K562 (cell line): ENCODE results near the gene KRT39. TPM values are rescaled to one million over a fixed set of nuclear protein-coding genes. Genes with fewer than 3 reads are reported as not detected.

Source experiments
- ATAC-seq: fragments of 200-7000 bp; cut with Tn5 transposase; 3 replicates; pipeline ENCODE4 v1.9.1; 2020; ENCODE audit warnings: moderate library complexity
- BruUV-seq: library from RNA; stranded (reverse); fragments of 400-500 nt; replicated peaks from 2 replicates; lab custom pipeline; 2021; lab: Mats Ljungman, UMichigan
- CTCF ChIA-PET: fragments of 300-600 bp; formaldehyde crosslinking; extraction: SDS; loops from one replicate; lab custom pipeline; 2021; ENCODE audit warnings: low intra/inter-chr PET ratio; lab: Yijun Ruan, JAX
- POLR2A ChIA-PET: fragments of 300-600, 350-650 bp; sonication (Branson Sonifier 250); formaldehyde crosslinking; extraction: SDS; loops from one replicate; lab custom pipeline; 2021; ENCODE audit warnings: antibody characterized with exemption, inconsistent platforms; lab: Yijun Ruan, JAX
- DNase-seq, 4 experiments: peaks; one replicate each; pipeline versions ENCODE4 v3.0.0 to v3.0.0-alpha.2; 2011 to 2018; ENCODE audit warnings: low spot score in 3 of 4, mixed read lengths in 3 of 4; ENCODE audit errors: extremely low read depth in 1 of 4
- FAIRE-seq: peaks from 2 replicates; lab custom pipeline; 2011; peaks lifted over from hg19 to GRCh38; lab: Jason Lieb, UNC
- H2AFZ ChIP-seq: 2 replicates; pipeline ENCODE4 v1.6.0; 2011; ENCODE audit warnings: low read depth, low read length, control low read depth, inconsistent platforms
- H3K27ac ChIP-seq: fragments of 200-600 bp; 3 replicates; pipeline ENCODE4 v1.8.0; 2011; ENCODE audit warnings: low read depth, mild to moderate bottlenecking, control low read depth, inconsistent platforms, low read length, moderate library complexity, mixed read lengths; ENCODE audit errors: extremely low read depth
- H3K27me3 ChIP-seq, 2 experiments: fragments of 300-600 bp in 1 of 2; 2 replicates in 1 of 2; 3 replicates in 1 of 2; pipeline versions ENCODE4 v1.6.0 to v1.8.0; 2011; ENCODE audit warnings: inconsistent platforms in 2 of 2, low read length in 2 of 2, mild to moderate bottlenecking in 1 of 2, mixed read lengths in 1 of 2, moderate library complexity in 1 of 2; ENCODE audit not compliant: control insufficient read depth in 2 of 2, insufficient read depth in 2 of 2
- H3K36me3 ChIP-seq: fragments of 300-600 bp; 3 replicates; pipeline ENCODE4 v1.8.0; 2011; ENCODE audit warnings: mild to moderate bottlenecking, low read length, inconsistent platforms; ENCODE audit not compliant: control insufficient read depth, insufficient read depth
- H3K4me1 ChIP-seq, 2 experiments: fragments of 200-600 bp in 1 of 2; replicated peaks in 1 of 2; 2 replicates in 1 of 2; 3 replicates in 1 of 2; pipeline versions ENCODE4 v1.5.1 to v1.8.0; 2011; ENCODE audit warnings: inconsistent platforms in 2 of 2, low read length in 2 of 2, mild to moderate bottlenecking in 1 of 2, mixed read lengths in 1 of 2, moderate library complexity in 1 of 2; ENCODE audit not compliant: control insufficient read depth in 2 of 2, insufficient read depth in 2 of 2
- H3K4me2 ChIP-seq: 2 replicates; pipeline ENCODE4 v1.6.1; 2011; ENCODE audit warnings: low read length, control low read depth, inconsistent platforms, mixed read lengths; ENCODE audit not compliant: insufficient read depth
- H3K4me3 ChIP-seq: fragments of 200-600 bp; sonication (generic), shearing (Covaris generic); 2 replicates; pipeline ENCODE4 v1.5.1; 2016; ENCODE audit warnings: control low read depth, inconsistent platforms
- H3K79me2 ChIP-seq: fragments of 200-600 bp; 3 replicates; pipeline ENCODE4 v1.8.0; 2011; ENCODE audit warnings: low read length, inconsistent platforms; ENCODE audit not compliant: control insufficient read depth, insufficient read depth
- H3K9ac ChIP-seq, 2 experiments: 2 replicates each; pipeline versions ENCODE4 v1.6.0 to v1.6.1; 2011; ENCODE audit warnings: low read depth in 2 of 2, low read length in 2 of 2, control low read depth in 1 of 2, inconsistent platforms in 1 of 2, mild to moderate bottlenecking in 1 of 2, mixed read lengths in 1 of 2; ENCODE audit not compliant: insufficient read depth in 1 of 2
- H3K9me1 ChIP-seq: one replicate; pipeline ENCODE4 v1.6.0; 2011; ENCODE audit warnings: inconsistent platforms, mild to moderate bottlenecking, low read length, moderate library complexity; ENCODE audit not compliant: control insufficient read depth, insufficient read depth
- H3K9me3 ChIP-seq: replicated peaks from 2 replicates; pipeline ENCODE4 v1.5.1; 2011; ENCODE audit warnings: low read depth, low read length, inconsistent platforms; ENCODE audit not compliant: control insufficient read depth, insufficient read depth
- H4K20me1 ChIP-seq: replicated peaks from 2 replicates; pipeline ENCODE4 v1.6.1; 2011; ENCODE audit warnings: low read length, inconsistent platforms, mixed read lengths; ENCODE audit not compliant: control insufficient read depth, insufficient read depth
- CLOCK ChIP-seq: fragments of 250-450 bp; sonication (Bioruptor Pico); IDR thresholded peaks from 2 replicates; pipeline ENCODE4 v1.4.0; 2020; ENCODE audit warnings: mild to moderate bottlenecking, moderate library complexity, borderline replicate concordance
- ETS1 ChIP-seq: conservative IDR thresholded peaks from 2 replicates; pipeline ENCODE4 v1.6.1; 2011; ENCODE audit warnings: low read depth, mild to moderate bottlenecking, low read length; ENCODE audit not compliant: control insufficient read depth
- FOSL1 ChIP-seq: fragments of 200-800 bp; sonication (Bioruptor generic); conservative IDR thresholded peaks from 2 replicates; pipeline ENCODE4 v1.6.1; 2016; ENCODE audit warnings: missing genetic modification characterization, missing compliant biosample characterization
- HINFP ChIP-seq: fragments of 450-650 bp; conservative IDR thresholded peaks from 2 replicates; pipeline ENCODE4 v1.6.1; 2016; ENCODE audit warnings: missing genetic modification characterization, low read depth, mild to moderate bottlenecking, control low read depth, missing compliant biosample characterization
- KLF10 ChIP-seq: fragments of 250-450 bp; sonication (Bioruptor Pico); IDR thresholded peaks from 2 replicates; pipeline ENCODE4 v1.6.1; 2021; ENCODE audit warnings: matching md5 sums
- NFIC ChIP-seq: fragments of 450-650 bp; IDR thresholded peaks from 2 replicates; pipeline ENCODE4 v1.6.1; 2017; ENCODE audit warnings: mild to moderate bottlenecking, inconsistent platforms
- NFIX ChIP-seq: fragments of 250-450 bp; sonication (Bioruptor Pico); IDR thresholded peaks from 2 replicates; pipeline ENCODE4 v1.4.0; 2020; ENCODE audit warnings: low read depth, mild to moderate bottlenecking, moderate library complexity
- PYGO2 ChIP-seq: fragments of 450-650 bp; IDR thresholded peaks from 2 replicates; pipeline ENCODE4 v1.6.1; 2016; ENCODE audit warnings: mild to moderate bottlenecking, missing genetic modification characterization, moderate library complexity, missing compliant biosample characterization
- SFPQ ChIP-seq: fragments of 200-400 bp; formaldehyde crosslinking; IDR thresholded peaks from 2 replicates; pipeline ENCODE4 v1.6.1; 2017; ENCODE audit warnings: mild to moderate bottlenecking, low read depth, low read length, moderate library complexity
- THAP7 ChIP-seq: fragments of 250-450 bp; sonication (Bioruptor Pico); IDR thresholded peaks from 2 replicates; pipeline ENCODE4 v1.5.0; 2021
- ZNF41 ChIP-seq: fragments of 250-450 bp; sonication (Bioruptor Pico); conservative IDR thresholded peaks from 2 replicates; pipeline ENCODE4 v1.4.0; 2020; ENCODE audit warnings: mild to moderate bottlenecking
- WGBS: fragments of 100-300 bp; shearing (Covaris generic); methylation state at CpG from one replicate; pipeline ENCODE4 v1.1.6; 2016; ENCODE audit warnings: low coverage, mixed read lengths; ENCODE audit not compliant: insufficient coverage; ENCODE audit errors: missing lambda C conversion rate; 5-methylcytosine and 5-hydroxymethylcytosine counted together
- in situ Hi-C: fragments of 300-500 bp; cut with MboI; formaldehyde crosslinking; loops from 4 replicates; pipeline ENCODE4 v1.15.0; 2018; ENCODE audit warnings: inconsistent platforms, mixed read lengths
- intact Hi-C: fragments of 100-400 bp; cut with micrococcal nuclease; formaldehyde crosslinking; loops from 2 replicates; pipeline ENCODE4 v1.14.2; 2022
- polyA plus RNA-seq, 8 experiments: library from polyadenylated mRNA; depleted of rRNA in 4 of 8; stranded (reverse) in 5 of 8; unstranded in 3 of 8; fragments of >200 nt; fragmentation: Nextera tagmentation in 2 of 8; fragmentation: Illumina TruSeq in 1 of 8; extraction: Ambion mirVana in 2 of 8; extraction: Trizol in 1 of 8; gene quantifications; 2 replicates each; pipeline versions ENCODE4 v1.2.1 to v1.2.3, GENCODE V29; 2011 to 2014; ENCODE audit warnings: inconsistent platforms in 1 of 8, missing spikeins in 1 of 8
- total RNA-seq, 7 experiments: library from RNA; depleted of rRNA in 6 of 7; stranded (reverse); fragments of >200 nt in 6 of 7; fragmentation: Illumina TruSeq in 2 of 7; extraction: Trizol in 2 of 7; gene quantifications; 2 replicates each; pipeline versions ENCODE4 v1.2.1 to v1.2.3, GENCODE V29; 2011 to 2021; ENCODE audit warnings: low replicate concordance in 1 of 7

Gene KRT39
- total and polyA plus RNA-seq, 9 of the 15 experiments (the other 6 are each of a cell fraction or from before 2014, with no cell fraction given) = not detected

- no peak for TF ChIP-seq PYGO2 (tag)
- TF ChIP-seq THAP7 (CRISPR knock-in tag) = no peak
- no peak for TF ChIP-seq HINFP (tag)
- no peak for TF ChIP-seq ETS1
- TF ChIP-seq ZNF41 (CRISPR knock-in tag) = no peak
Measured at GRCh38 chr17:40992666-40993065, 25.9 kb upstream of the KRT39 start (continued).

- in situ Hi-C loops = no loop called here
Measured at GRCh38 chr17:40986920-40987319, 20.2 kb upstream of the KRT39 start.

More at GRCh38 chr17:40986920-40987319, 20.2 kb upstream of the KRT39 start:
- TF ChIP-seq CLOCK = no peak
- no peak for TF ChIP-seq KLF10 (CRISPR knock-in tag)
- TF ChIP-seq SFPQ = no peak
- TF ChIP-seq NFIX (CRISPR knock-in tag) = peak; percentile 49
- TF ChIP-seq NFIC = peak; percentile 88
- TF ChIP-seq FOSL1 (tag) = no peak
- WGBS = under 1% methylated on average over 8 of the region's 8 CpGs
- BruUV-seq = no TSS peak
- Histone ChIP-seq H3K79me2 (no peaks in the 10 kb centered on the region), H3K4me1 (no peaks in the 10 kb centered on the region), H3K36me3 (no peaks in the 10 kb centered on the region), H3K4me3 (no peak overlapping the region), H3K9me1 (no peaks in the 10 kb centered on the region), H3K27me3 (peaks cover 0 to 15% of the 10 kb centered on the region in 2 experiments; a peak in 3 of 5 replicates), H2AFZ (no peak overlapping the region), H3K9me3 (no peaks in the 10 kb centered on the region), H3K9ac (no peak overlapping the region), H3K27ac (no peak overlapping the region), H4K20me1 (no peaks in the 10 kb centered on the region), H3K4me2 (no peak overlapping the region)
- DNase-seq (no peak), FAIRE-seq (peak; percentile 57), ATAC-seq (no peak)
- ChIA-PET CTCF (no interaction called here), POLR2A (interaction anchor here (1.0 kb wide), 1 partner anchor 8 kb away, joined by 3 read pairs; no protein-coding TSS in a partner anchor)
- intact Hi-C loops = no loop called here
